MM.1S (cell line): Measurements from ENCODE around the gene LSAMP.

Source experiments
- DNase-seq: peaks from one replicate; pipeline ENCODE4 v3.0.0-alpha.2; 2015
- H2AFZ ChIP-seq: fragments of 300-600 bp; sonication (generic); 2 replicates; pipeline ENCODE4 v1.6.0; 2016; ENCODE audit warnings: antibody characterized with exemption, low read length
- H3F3A ChIP-seq: fragments of 300-600 bp; sonication (generic); 2 replicates; pipeline ENCODE4 v1.6.1; 2016; ENCODE audit warnings: mild to moderate bottlenecking, antibody characterized with exemption, low read length, moderate library complexity, mixed read lengths; ENCODE audit not compliant: insufficient read depth
- H3K27ac ChIP-seq: fragments of 300-600 bp; sonication (generic); 2 replicates; pipeline ENCODE4 v1.5.1; 2016; ENCODE audit warnings: mild to moderate bottlenecking, low read length
- H3K27me3 ChIP-seq: fragments of 300-600 bp; sonication (generic); replicated peaks from 2 replicates; pipeline ENCODE4 v1.6.0; 2016; ENCODE audit warnings: low read length; ENCODE audit not compliant: insufficient read depth
- H3K36me3 ChIP-seq: fragments of 300-600 bp; sonication (generic); replicated peaks from 2 replicates; pipeline ENCODE4 v1.6.1; 2016; ENCODE audit warnings: mild to moderate bottlenecking, low read length, mixed read lengths; ENCODE audit not compliant: insufficient read depth
- H3K4me1 ChIP-seq: fragments of 300-600 bp; sonication (generic); 2 replicates; pipeline ENCODE4 v1.6.1; 2016; ENCODE audit warnings: low read length, mixed read lengths
- H3K4me2 ChIP-seq: fragments of 300-600 bp; sonication (generic); 2 replicates; pipeline ENCODE4 v1.6.0; 2016; ENCODE audit warnings: low read depth, low read length
- H3K4me3 ChIP-seq: fragments of 300-600 bp; sonication (generic); 2 replicates; pipeline ENCODE4 v1.5.1; 2016; ENCODE audit warnings: low read length, mixed read lengths
- H3K79me2 ChIP-seq: fragments of 300-600 bp; sonication (generic); 2 replicates; pipeline ENCODE4 v1.6.1; 2016; ENCODE audit warnings: mixed run types, low read length, mixed read lengths
- H3K9ac ChIP-seq: fragments of 300-600 bp; sonication (generic); 2 replicates; pipeline ENCODE4 v1.6.1; 2016; ENCODE audit warnings: low read length, mixed read lengths
- H3K9me2 ChIP-seq: fragments of 300-600 bp; sonication (generic); replicated peaks from 2 replicates; pipeline ENCODE4 v1.6.1; 2016; ENCODE audit warnings: mild to moderate bottlenecking, low read length, mixed read lengths; ENCODE audit not compliant: insufficient read depth
- H3K9me3 ChIP-seq: fragments of 300-600 bp; sonication (generic); replicated peaks from 2 replicates; pipeline ENCODE4 v1.6.1; 2016; ENCODE audit warnings: mild to moderate bottlenecking, low read length, mixed read lengths; ENCODE audit not compliant: insufficient read depth
- H4K20me1 ChIP-seq: fragments of 300-600 bp; sonication (generic); 2 replicates; pipeline ENCODE4 v1.6.1; 2016; ENCODE audit warnings: mild to moderate bottlenecking, low read length, moderate library complexity, mixed read lengths; ENCODE audit not compliant: insufficient read depth
- EZH2 ChIP-seq: fragments of 300-600 bp; sonication (generic); optimal IDR thresholded peaks from 2 replicates; pipeline ENCODE3; 2017; ENCODE audit warnings: low read depth, mild to moderate bottlenecking, antibody characterized with exemption, low read length, mixed read lengths
- EZH2phosphoT487 ChIP-seq: fragments of 300-600 bp; sonication (generic); IDR thresholded peaks from 2 replicates; pipeline ENCODE4 v1.6.1; 2018; ENCODE audit warnings: antibody characterized with exemption, low read length
- TF ChIP-seq, protein P1 (sequence below): fragments of 300-600 bp; sonication (generic); IDR thresholded peaks from 2 replicates; pipeline ENCODE4 v1.5.1; 2016; ENCODE audit warnings: antibody characterized with exemption, low read length, mixed read lengths

LSAMP gene

GRCh38 chr3:116155841-116156240 is 289.4 kb downstream of the LSAMP start:
- Histone ChIP-seq H3K9me2 (no peaks in the 10 kb centered on the region), H3F3A (no peaks in the 10 kb centered on the region), H3K27ac (no peak overlapping the region), H3K4me1 (no peaks in the 10 kb centered on the region), H3K9me3 (no peaks in the 10 kb centered on the region), H2AFZ (no peak overlapping the region), H4K20me1 (no peaks in the 10 kb centered on the region), H3K36me3 (no peaks in the 10 kb centered on the region), H3K4me3 (no peak overlapping the region), H3K9ac (no peak overlapping the region), H3K79me2 (no peaks in the 10 kb centered on the region), H3K27me3 (no peaks in the 10 kb centered on the region), H3K4me2 (no peak overlapping the region)
- no peak for DNase-seq
- TF ChIP-seq EZH2 (no peak), EZH2phosphoT487 (no peak)
- TF ChIP-seq, protein P1, sequence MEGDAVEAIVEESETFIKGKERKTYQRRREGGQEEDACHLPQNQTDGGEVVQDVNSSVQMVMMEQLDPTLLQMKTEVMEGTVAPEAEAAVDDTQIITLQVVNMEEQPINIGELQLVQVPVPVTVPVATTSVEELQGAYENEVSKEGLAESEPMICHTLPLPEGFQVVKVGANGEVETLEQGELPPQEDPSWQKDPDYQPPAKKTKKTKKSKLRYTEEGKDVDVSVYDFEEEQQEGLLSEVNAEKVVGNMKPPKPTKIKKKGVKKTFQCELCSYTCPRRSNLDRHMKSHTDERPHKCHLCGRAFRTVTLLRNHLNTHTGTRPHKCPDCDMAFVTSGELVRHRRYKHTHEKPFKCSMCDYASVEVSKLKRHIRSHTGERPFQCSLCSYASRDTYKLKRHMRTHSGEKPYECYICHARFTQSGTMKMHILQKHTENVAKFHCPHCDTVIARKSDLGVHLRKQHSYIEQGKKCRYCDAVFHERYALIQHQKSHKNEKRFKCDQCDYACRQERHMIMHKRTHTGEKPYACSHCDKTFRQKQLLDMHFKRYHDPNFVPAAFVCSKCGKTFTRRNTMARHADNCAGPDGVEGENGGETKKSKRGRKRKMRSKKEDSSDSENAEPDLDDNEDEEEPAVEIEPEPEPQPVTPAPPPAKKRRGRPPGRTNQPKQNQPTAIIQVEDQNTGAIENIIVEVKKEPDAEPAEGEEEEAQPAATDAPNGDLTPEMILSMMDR, result no peak

DNA sequence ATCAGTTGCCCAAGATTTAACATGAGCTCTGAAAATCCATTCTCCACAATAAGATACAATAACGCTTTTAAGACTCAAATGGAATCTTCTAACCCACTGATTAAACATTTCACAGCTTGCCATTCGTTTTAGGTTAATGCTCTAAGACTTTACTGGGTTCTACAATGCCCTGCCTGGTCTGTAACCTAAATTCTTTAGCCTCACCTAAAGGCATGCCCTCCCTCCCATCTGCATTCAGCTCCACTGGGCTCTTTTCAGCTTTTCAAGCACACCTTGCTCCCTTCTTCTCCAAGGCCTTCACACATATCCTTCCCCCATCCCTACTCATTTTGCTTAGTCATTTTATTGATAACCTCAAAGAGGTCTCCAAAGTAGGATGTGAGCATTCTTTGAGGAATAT is 290.9 kb downstream of the LSAMP start:
- H3K27me3 ChIP-seq, result no peaks in the 10 kb centered on the region
- no peaks in the 10 kb centered on the region for H3K9me3 ChIP-seq
- no peaks in the 10 kb centered on the region for H3K36me3 ChIP-seq
- H3F3A ChIP-seq, result no peaks in the 10 kb centered on the region
- H4K20me1 ChIP-seq, result no peaks in the 10 kb centered on the region
- no peak overlapping the region for H3K4me3 ChIP-seq
- H3K27ac ChIP-seq, result no peak overlapping the region
- H3K9ac ChIP-seq, result no peak overlapping the region
- no peak overlapping the region for H3K4me2 ChIP-seq
- no peaks in the 10 kb centered on the region for H3K9me2 ChIP-seq
- TF ChIP-seq, protein P1, result no peak
- no peak for TF ChIP-seq EZH2
- no peak for TF ChIP-seq EZH2phosphoT487
- DNase-seq, result no peak
- no peaks in the 10 kb centered on the region for H3K4me1 ChIP-seq
- no peaks in the 10 kb centered on the region for H3K79me2 ChIP-seq
- H2AFZ ChIP-seq, result no peak overlapping the region

DNA sequence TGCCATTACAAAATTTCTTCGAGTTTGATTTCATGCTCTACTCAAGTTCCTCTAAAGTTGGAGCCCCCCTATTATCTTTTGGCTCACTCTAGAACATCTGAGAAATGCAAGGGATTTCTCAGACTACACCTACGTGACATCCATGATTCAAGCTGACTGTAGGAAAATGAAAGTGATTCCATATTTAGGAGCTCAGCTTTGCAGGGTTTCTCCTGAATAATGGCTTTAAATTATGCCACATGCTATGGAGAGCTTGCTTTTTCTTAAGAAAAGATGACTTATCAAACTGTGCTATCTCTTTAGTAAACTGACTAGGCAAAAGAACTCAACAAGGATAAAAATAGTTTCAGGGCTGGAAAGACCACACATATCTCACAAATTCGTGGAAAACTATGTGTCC is 292.1 kb downstream of the LSAMP start:
- Histone ChIP-seq H3F3A (no peaks in the 10 kb centered on the region), H3K9ac (no peak overlapping the region), H3K27ac (no peak overlapping the region), H3K4me1 (no peaks in the 10 kb centered on the region), H2AFZ (no peak overlapping the region), H3K9me3 (no peaks in the 10 kb centered on the region), H3K27me3 (no peaks in the 10 kb centered on the region), H3K9me2 (no peaks in the 10 kb centered on the region), H3K4me3 (no peak overlapping the region), H4K20me1 (no peaks in the 10 kb centered on the region), H3K4me2 (no peak overlapping the region), H3K36me3 (no peaks in the 10 kb centered on the region), H3K79me2 (no peaks in the 10 kb centered on the region)
- DNase-seq, result no peak
- TF ChIP-seq EZH2, result no peak
- no peak for TF ChIP-seq EZH2phosphoT487
- TF ChIP-seq, protein P1, result no peak
